PC-3 (cell line): ENCODE measurements around the gene DHX58.

Experiments
- EZH2 ChIP-seq: fragments of 300-600 bp; sonication (generic); IDR thresholded peaks from one replicate; pipeline ENCODE4 v1.6.1; 2017; ENCODE audit warnings: antibody characterized with exemption, mild to moderate bottlenecking, low read length; ENCODE audit not compliant: unreplicated experiment
- EZH2phosphoT487 ChIP-seq: fragments of 300-600 bp; sonication (generic); IDR thresholded peaks from 2 replicates; pipeline ENCODE4 v1.6.1; 2018; ENCODE audit warnings: mild to moderate bottlenecking, antibody characterized with exemption, low read length, borderline replicate concordance
- TF ChIP-seq, protein P1 (sequence below): fragments of 300-600 bp; sonication (generic); conservative IDR thresholded peaks from 2 replicates; pipeline ENCODE4 v1.5.1; 2017; ENCODE audit warnings: antibody characterized with exemption, low read depth, mild to moderate bottlenecking, low read length

DNA sequence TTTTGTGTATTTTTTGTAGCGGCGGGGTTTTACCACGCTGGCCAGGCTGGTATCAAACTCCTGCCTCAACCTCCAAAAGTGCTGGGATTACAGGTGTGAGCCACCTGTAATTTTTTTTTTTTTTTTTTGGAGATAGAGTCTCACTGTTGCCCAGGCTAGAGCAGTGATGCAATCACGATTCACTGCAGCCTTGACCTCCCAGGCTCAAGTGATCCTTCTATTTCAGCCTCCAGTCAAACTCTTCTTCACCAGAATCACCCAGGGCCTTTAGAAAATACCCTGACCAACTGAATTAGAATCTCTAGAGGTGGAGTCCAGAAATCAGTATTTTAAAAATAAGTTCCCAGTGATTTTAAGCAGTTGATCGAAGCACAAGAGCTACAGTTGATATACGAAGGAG is 22.6 kb upstream of the DHX58 start:
- no peak for TF ChIP-seq EZH2phosphoT487
- TF ChIP-seq, protein P1, sequence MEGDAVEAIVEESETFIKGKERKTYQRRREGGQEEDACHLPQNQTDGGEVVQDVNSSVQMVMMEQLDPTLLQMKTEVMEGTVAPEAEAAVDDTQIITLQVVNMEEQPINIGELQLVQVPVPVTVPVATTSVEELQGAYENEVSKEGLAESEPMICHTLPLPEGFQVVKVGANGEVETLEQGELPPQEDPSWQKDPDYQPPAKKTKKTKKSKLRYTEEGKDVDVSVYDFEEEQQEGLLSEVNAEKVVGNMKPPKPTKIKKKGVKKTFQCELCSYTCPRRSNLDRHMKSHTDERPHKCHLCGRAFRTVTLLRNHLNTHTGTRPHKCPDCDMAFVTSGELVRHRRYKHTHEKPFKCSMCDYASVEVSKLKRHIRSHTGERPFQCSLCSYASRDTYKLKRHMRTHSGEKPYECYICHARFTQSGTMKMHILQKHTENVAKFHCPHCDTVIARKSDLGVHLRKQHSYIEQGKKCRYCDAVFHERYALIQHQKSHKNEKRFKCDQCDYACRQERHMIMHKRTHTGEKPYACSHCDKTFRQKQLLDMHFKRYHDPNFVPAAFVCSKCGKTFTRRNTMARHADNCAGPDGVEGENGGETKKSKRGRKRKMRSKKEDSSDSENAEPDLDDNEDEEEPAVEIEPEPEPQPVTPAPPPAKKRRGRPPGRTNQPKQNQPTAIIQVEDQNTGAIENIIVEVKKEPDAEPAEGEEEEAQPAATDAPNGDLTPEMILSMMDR = no peak
- no peak for TF ChIP-seq EZH2
